Measurements from ENCODE around the gene CENPE.

GRCh38 chr4:103171006-103171405 is 27.1 kb downstream of the CENPE start:
- TF ChIP-seq POLR2AphosphoS5 (IDR thresholded peaks at IDR 0.05; ENCODE audit: borderline replicate concordance, low read depth, low read length) (no peak), EZH2 (IDR thresholded peaks at IDR 0.05) (no peak)

Measured in SK-N-MC (cell line).